SK-N-SH treated with all-trans-retinoic acid at 6 μM for 48 hours (cell line): ENCODE data around the gene ABHD11.

Experiments
- ARNTL ChIP-seq: fragments of 450-650 bp; formaldehyde crosslinking; IDR thresholded peaks from 2 replicates; pipeline ENCODE4 v1.5.0; 2020; ENCODE audit warnings: low read depth, mild to moderate bottlenecking, moderate library complexity, borderline replicate concordance
- TOX ChIP-seq: fragments of 250-450 bp; sonication (Bioruptor Pico); IDR thresholded peaks from 2 replicates; pipeline ENCODE4 v1.8.0; 2021; ENCODE audit warnings: mild to moderate bottlenecking, moderate library complexity, borderline replicate concordance
- ZFP30 ChIP-seq: fragments of 450-650 bp; formaldehyde crosslinking; IDR thresholded peaks from 2 replicates; pipeline ENCODE4 v1.5.0; 2022; ENCODE audit warnings: mild to moderate bottlenecking, moderate library complexity
- ZNF70 ChIP-seq: fragments of 450-650 bp; formaldehyde crosslinking; IDR thresholded peaks from 2 replicates; pipeline ENCODE4 v1.5.0; 2020; ENCODE audit warnings: mild to moderate bottlenecking, moderate library complexity
- TF ChIP-seq, protein P1 (sequence below): fragments of 250-450 bp; sonication (Bioruptor Pico); IDR thresholded peaks from 2 replicates; pipeline ENCODE4 v1.8.0; 2020; ENCODE audit warnings: mild to moderate bottlenecking, moderate library complexity, borderline replicate concordance

GRCh38 chr7:73690646-73691045 is 48.0 kb downstream of the ABHD11 start:
- TF ChIP-seq ZFP30 (CRISPR knock-in tag) (no peak), ZNF70 (no peak), TOX (CRISPR knock-in tag) (no peak), ARNTL (no peak)
- TF ChIP-seq, protein P1, sequence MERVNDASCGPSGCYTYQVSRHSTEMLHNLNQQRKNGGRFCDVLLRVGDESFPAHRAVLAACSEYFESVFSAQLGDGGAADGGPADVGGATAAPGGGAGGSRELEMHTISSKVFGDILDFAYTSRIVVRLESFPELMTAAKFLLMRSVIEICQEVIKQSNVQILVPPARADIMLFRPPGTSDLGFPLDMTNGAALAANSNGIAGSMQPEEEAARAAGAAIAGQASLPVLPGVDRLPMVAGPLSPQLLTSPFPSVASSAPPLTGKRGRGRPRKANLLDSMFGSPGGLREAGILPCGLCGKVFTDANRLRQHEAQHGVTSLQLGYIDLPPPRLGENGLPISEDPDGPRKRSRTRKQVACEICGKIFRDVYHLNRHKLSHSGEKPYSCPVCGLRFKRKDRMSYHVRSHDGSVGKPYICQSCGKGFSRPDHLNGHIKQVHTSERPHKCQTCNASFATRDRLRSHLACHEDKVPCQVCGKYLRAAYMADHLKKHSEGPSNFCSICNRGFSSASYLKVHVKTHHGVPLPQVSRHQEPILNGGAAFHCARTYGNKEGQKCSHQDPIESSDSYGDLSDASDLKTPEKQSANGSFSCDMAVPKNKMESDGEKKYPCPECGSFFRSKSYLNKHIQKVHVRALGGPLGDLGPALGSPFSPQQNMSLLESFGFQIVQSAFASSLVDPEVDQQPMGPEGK = no peak
